ENCODE results near the gene STARD7. TPM values are rescaled to one million over a fixed set of nuclear protein-coding genes. Genes with fewer than 3 reads are reported as not detected.
"Not testable (repeated sequence)": the region's sequence is repeated elsewhere in the genome, so short reads cannot be mapped to it uniquely, and the experiment has no call there.

The STARD7 gene
- polyA plus RNA-seq (2013, experiment 1 of 2) = 76.5 TPM
- 73.5 TPM for polyA plus RNA-seq (2013, experiment 2 of 2)

GRCh38 chr2:96208143-96209010 is at the start of gene STARD7:
TSS of gene STARD7 (minus strand) at chr2:96208827. CDS start at chr2:96208434, 393 bp downstream.
- WGBS, 2 experiments (ENCODE audit: insufficient coverage in 2 of 2) = 0% methylated on average over 79 to 99 of the region's 100 CpGs
- Histone ChIP-seq H3K27ac (ENCODE audit: low read depth, low read length, severe bottlenecking) (peak within 1 kb of the TSS; percentile 93), H3K9me3 (ENCODE audit: control insufficient read depth, low read length) (no peaks in the 10 kb centered on the region), H3K4me1 (ENCODE audit: control insufficient read depth, insufficient read depth, low read length, poor library complexity, severe bottlenecking) (peaks cover 21% of the 10 kb centered on the region), H3K36me3 (ENCODE audit: control insufficient read depth, insufficient read depth, low read length) (peaks cover 12% of the 10 kb centered on the region), H3K4me3 (ENCODE audit: extremely low read depth, insufficient read depth, low read length, poor library complexity, severe bottlenecking) (peak within 1 kb of the TSS; percentile 90)

- not testable (repeated sequence) for H3K27ac ChIP-seq (ENCODE audit: low read depth, low read length, severe bottlenecking); H3K4me3 ChIP-seq (ENCODE audit: extremely low read depth, insufficient read depth, low read length, poor library complexity, severe bottlenecking); H3K9me3 ChIP-seq (ENCODE audit: control insufficient read depth, low read length)
- WGBS, 2 experiments (ENCODE audit: insufficient coverage in 2 of 2) = 95 to 100% methylated on average over 1 to 3 of the region's 3 CpGs
- Histone ChIP-seq H3K4me1 (ENCODE audit: control insufficient read depth, insufficient read depth, low read length, poor library complexity, severe bottlenecking) (peaks cover 25% of the 10 kb centered on the region), H3K36me3 (ENCODE audit: control insufficient read depth, insufficient read depth, low read length) (peaks cover 74% of the 10 kb centered on the region)
Measured at GRCh38 chr2:96257744-96258143, 49.1 kb upstream of the STARD7 start.

GRCh38 chr2:96256611-96257113 is 48.0 kb upstream of the STARD7 start:
- 97 to 100% methylated on average over 3 of the region's 6 CpGs for WGBS, 2 experiments (ENCODE audit: insufficient coverage in 2 of 2)

GRCh38 chr2:96254571-96254970 is 45.9 kb upstream of the STARD7 start:
- Histone ChIP-seq H3K36me3 (ENCODE audit: control insufficient read depth, insufficient read depth, low read length) (peaks cover 65% of the 10 kb centered on the region), H3K4me1 (ENCODE audit: control insufficient read depth, insufficient read depth, low read length, poor library complexity, severe bottlenecking) (peaks cover 16% of the 10 kb centered on the region), H3K9me3 (ENCODE audit: control insufficient read depth, low read length) (no peaks in the 10 kb centered on the region), H3K4me3 (ENCODE audit: extremely low read depth, insufficient read depth, low read length, poor library complexity, severe bottlenecking) (no peak overlapping the region), H3K27ac (ENCODE audit: low read depth, low read length, severe bottlenecking) (no peak overlapping the region)
- 94 to 97% methylated on average over 10 to 11 of the region's 11 CpGs for WGBS, 2 experiments (ENCODE audit: insufficient coverage in 2 of 2)

More at GRCh38 chr2:96256611-96257113, 48.0 kb upstream of the STARD7 start:
- H3K4me3 ChIP-seq (ENCODE audit: extremely low read depth, insufficient read depth, low read length, poor library complexity, severe bottlenecking) = no peak overlapping the region
- peaks cover 74% of the 10 kb centered on the region for H3K36me3 ChIP-seq (ENCODE audit: control insufficient read depth, insufficient read depth, low read length)
- no peak overlapping the region for H3K27ac ChIP-seq (ENCODE audit: low read depth, low read length, severe bottlenecking)
- peaks cover 33% of the 10 kb centered on the region for H3K4me1 ChIP-seq (ENCODE audit: control insufficient read depth, insufficient read depth, low read length, poor library complexity, severe bottlenecking)
- H3K9me3 ChIP-seq (ENCODE audit: control insufficient read depth, low read length) = no peaks in the 10 kb centered on the region

- Histone ChIP-seq H3K27ac (ENCODE audit: low read depth, low read length, severe bottlenecking) (no peak overlapping the region), H3K36me3 (ENCODE audit: control insufficient read depth, insufficient read depth, low read length) (peaks cover 50% of the 10 kb centered on the region)
- WGBS, 2 experiments (ENCODE audit: insufficient coverage in 2 of 2) = 95 to 96% methylated on average over 6 of the region's 7 CpGs
Measured at GRCh38 chr2:96253006-96253405, 44.4 kb upstream of the STARD7 start.

GRCh38 chr2:96252526-96252925 is 43.9 kb upstream of the STARD7 start:
- Histone ChIP-seq H3K36me3 (ENCODE audit: control insufficient read depth, insufficient read depth, low read length) (peaks cover 47% of the 10 kb centered on the region), H3K9me3 (ENCODE audit: control insufficient read depth, low read length) (no peaks in the 10 kb centered on the region), H3K27ac (ENCODE audit: low read depth, low read length, severe bottlenecking) (no peak overlapping the region), H3K4me3 (ENCODE audit: extremely low read depth, insufficient read depth, low read length, poor library complexity, severe bottlenecking) (no peak overlapping the region), H3K4me1 (ENCODE audit: control insufficient read depth, insufficient read depth, low read length, poor library complexity, severe bottlenecking) (peaks cover 16% of the 10 kb centered on the region)
- WGBS, 2 experiments (ENCODE audit: insufficient coverage in 2 of 2) = 94 to 95% methylated on average over 6 to 8 of the region's 8 CpGs

More at GRCh38 chr2:96253006-96253405, 44.4 kb upstream of the STARD7 start:
- H3K9me3 ChIP-seq (ENCODE audit: control insufficient read depth, low read length) = no peaks in the 10 kb centered on the region
- H3K4me1 ChIP-seq (ENCODE audit: control insufficient read depth, insufficient read depth, low read length, poor library complexity, severe bottlenecking) = peaks cover 16% of the 10 kb centered on the region
- no peak overlapping the region for H3K4me3 ChIP-seq (ENCODE audit: extremely low read depth, insufficient read depth, low read length, poor library complexity, severe bottlenecking)

GRCh38 chr2:96251721-96252292 is 43.2 kb upstream of the STARD7 start:
- Histone ChIP-seq H3K36me3 (ENCODE audit: control insufficient read depth, insufficient read depth, low read length) (peaks cover 42% of the 10 kb centered on the region), H3K9me3 (ENCODE audit: control insufficient read depth, low read length) (no peaks in the 10 kb centered on the region), H3K4me1 (ENCODE audit: control insufficient read depth, insufficient read depth, low read length, poor library complexity, severe bottlenecking) (peaks cover 16% of the 10 kb centered on the region), H3K27ac (ENCODE audit: low read depth, low read length, severe bottlenecking) (peak overlapping the region; percentile 62), H3K4me3 (ENCODE audit: extremely low read depth, insufficient read depth, low read length, poor library complexity, severe bottlenecking) (no peak overlapping the region)
- WGBS, 2 experiments (ENCODE audit: insufficient coverage in 2 of 2) = 89 to 95% methylated on average over 5 of the region's 6 CpGs

- 92 to 97% methylated on average over 4 to 5 of the region's 6 CpGs for WGBS, 2 experiments (ENCODE audit: insufficient coverage in 2 of 2)
- no peaks in the 10 kb centered on the region for H3K9me3 ChIP-seq (ENCODE audit: control insufficient read depth, low read length)
- H3K27ac ChIP-seq (ENCODE audit: low read depth, low read length, severe bottlenecking) = no peak overlapping the region
- peaks cover 16% of the 10 kb centered on the region for H3K4me1 ChIP-seq (ENCODE audit: control insufficient read depth, insufficient read depth, low read length, poor library complexity, severe bottlenecking)
- H3K4me3 ChIP-seq (ENCODE audit: extremely low read depth, insufficient read depth, low read length, poor library complexity, severe bottlenecking) = no peak overlapping the region
- H3K36me3 ChIP-seq (ENCODE audit: control insufficient read depth, insufficient read depth, low read length) = peaks cover 34% of the 10 kb centered on the region
Measured at GRCh38 chr2:96250188-96250587, 41.6 kb upstream of the STARD7 start.

GRCh38 chr2:96249654-96250053 is 41.0 kb upstream of the STARD7 start:
- H3K9me3 ChIP-seq (ENCODE audit: control insufficient read depth, low read length) = no peaks in the 10 kb centered on the region
- peaks cover 29% of the 10 kb centered on the region for H3K36me3 ChIP-seq (ENCODE audit: control insufficient read depth, insufficient read depth, low read length)
- 92 to 98% methylated on average over 7 to 9 of the region's 9 CpGs for WGBS, 2 experiments (ENCODE audit: insufficient coverage in 2 of 2)
- H3K4me1 ChIP-seq (ENCODE audit: control insufficient read depth, insufficient read depth, low read length, poor library complexity, severe bottlenecking) = peaks cover 16% of the 10 kb centered on the region
- no peak overlapping the region for H3K27ac ChIP-seq (ENCODE audit: low read depth, low read length, severe bottlenecking)
- no peak overlapping the region for H3K4me3 ChIP-seq (ENCODE audit: extremely low read depth, insufficient read depth, low read length, poor library complexity, severe bottlenecking)

- Histone ChIP-seq H3K4me1 (ENCODE audit: control insufficient read depth, insufficient read depth, low read length, poor library complexity, severe bottlenecking) (peaks cover 16% of the 10 kb centered on the region), H3K4me3 (ENCODE audit: extremely low read depth, insufficient read depth, low read length, poor library complexity, severe bottlenecking) (no peak overlapping the region)
- WGBS, 2 experiments (ENCODE audit: insufficient coverage in 2 of 2) = 93 to 100% methylated on average over 2 to 3 of the region's 4 CpGs
Measured at GRCh38 chr2:96248624-96249023, 40.0 kb upstream of the STARD7 start.

More at GRCh38 chr2:96248624-96249023, 40.0 kb upstream of the STARD7 start:
- H3K9me3 ChIP-seq (ENCODE audit: control insufficient read depth, low read length) = no peaks in the 10 kb centered on the region
- no peak overlapping the region for H3K27ac ChIP-seq (ENCODE audit: low read depth, low read length, severe bottlenecking)
- H3K36me3 ChIP-seq (ENCODE audit: control insufficient read depth, insufficient read depth, low read length) = peaks cover 18% of the 10 kb centered on the region

All from mesodermal cell (in vitro differentiated cells).